ENCODE data around the gene SLC1A2. TPM values are rescaled to one million over a fixed set of nuclear protein-coding genes. Genes with fewer than 3 reads are reported as not detected.

Gene SLC1A2
- total RNA-seq, 4 donors from 2014 or later = 1.0 to 11.5 (median 5.0) TPM

GRCh38 chr11:35388061-35388460 lies 31.3 kb downstream of the SLC1A2 start:
- Histone ChIP-seq H3K4me3 (no peak overlapping the region), H3K9me3 (no peaks in the 10 kb centered on the region), H3K27ac (peak overlapping the region; percentile 57 to 62), H3K27me3 (no peaks in the 10 kb centered on the region), H3K36me3 (no peaks in the 10 kb centered on the region), H3K4me1 (no peaks in the 10 kb centered on the region)
- no peak for DNase-seq
- intact Hi-C loops (cut with DNase I; ENCODE audit: low total_unique reads) = no loop called here
- TF ChIP-seq POLR2A (IDR thresholded peaks at IDR 0.05) (no peak), CTCF (IDR thresholded peaks at IDR 0.05) (no peak)

GRCh38 chr11:35387111-35387982 lies 32.0 kb downstream of the SLC1A2 start:
- no peak for DNase-seq
- H3K27me3 ChIP-seq = no peaks in the 10 kb centered on the region
- TF ChIP-seq POLR2A (IDR thresholded peaks at IDR 0.05) (no peak), CTCF (IDR thresholded peaks at IDR 0.05) (no peak)
- peak overlapping the region; percentile 57 to 62 for H3K27ac ChIP-seq
- no peak overlapping the region for H3K4me3 ChIP-seq
- H3K36me3 ChIP-seq = no peaks in the 10 kb centered on the region
- H3K9me3 ChIP-seq = no peaks in the 10 kb centered on the region
- no peaks in the 10 kb centered on the region for H3K4me1 ChIP-seq
- intact Hi-C loops (cut with DNase I; ENCODE audit: low total_unique reads) = no loop called here

- H3K9me3 ChIP-seq = no peaks in the 10 kb centered on the region
- TF ChIP-seq POLR2A (IDR thresholded peaks at IDR 0.05) (no peak), CTCF (IDR thresholded peaks at IDR 0.05) (no peak)
- H3K36me3 ChIP-seq = no peaks in the 10 kb centered on the region
- intact Hi-C loops (cut with DNase I; ENCODE audit: low total_unique reads) = no loop called here
- DNase-seq = no peak
- no peak overlapping the region for H3K27ac ChIP-seq
- H3K27me3 ChIP-seq = no peaks in the 10 kb centered on the region
- H3K4me1 ChIP-seq = no peaks in the 10 kb centered on the region
- no peak overlapping the region for H3K4me3 ChIP-seq
Measured at GRCh38 chr11:35383953-35384352, 35.4 kb downstream of the SLC1A2 start.

- Histone ChIP-seq H3K4me3 (no peak overlapping the region), H3K9me3 (no peaks in the 10 kb centered on the region), H3K4me1 (no peaks in the 10 kb centered on the region), H3K27ac (peak overlapping the region in 1 of 2 donors; percentile 62), H3K27me3 (no peaks in the 10 kb centered on the region), H3K36me3 (no peaks in the 10 kb centered on the region)
- DNase-seq = no peak
- intact Hi-C loops (cut with DNase I; ENCODE audit: low total_unique reads) = no loop called here
- TF ChIP-seq POLR2A (IDR thresholded peaks at IDR 0.05) (no peak), CTCF (IDR thresholded peaks at IDR 0.05) (no peak)
Measured at GRCh38 chr11:35381709-35382322, 37.5 kb downstream of the SLC1A2 start.

- Histone ChIP-seq H3K27ac (peak overlapping the region in 1 of 2 donors; percentile 62), H3K4me1 (no peaks in the 10 kb centered on the region), H3K9me3 (no peaks in the 10 kb centered on the region), H3K27me3 (no peaks in the 10 kb centered on the region), H3K36me3 (no peaks in the 10 kb centered on the region), H3K4me3 (no peak overlapping the region)
- no peak for DNase-seq
- intact Hi-C loops (cut with DNase I; ENCODE audit: low total_unique reads) = no loop called here
- TF ChIP-seq CTCF (IDR thresholded peaks at IDR 0.05) (no peak), POLR2A (IDR thresholded peaks at IDR 0.05) (no peak)
Measured at GRCh38 chr11:35380603-35381002, 38.8 kb downstream of the SLC1A2 start.

Measured in uterus (tissue), 4 donors.